ENCODE measurements around the gene MPPE1. TPM values are rescaled to one million over a fixed set of nuclear protein-coding genes. Genes with fewer than 3 reads are reported as not detected.

The MPPE1 gene
- total RNA-seq, 2 experiments from 2014 or later, result 26.5 to 40.1 TPM

DNA sequence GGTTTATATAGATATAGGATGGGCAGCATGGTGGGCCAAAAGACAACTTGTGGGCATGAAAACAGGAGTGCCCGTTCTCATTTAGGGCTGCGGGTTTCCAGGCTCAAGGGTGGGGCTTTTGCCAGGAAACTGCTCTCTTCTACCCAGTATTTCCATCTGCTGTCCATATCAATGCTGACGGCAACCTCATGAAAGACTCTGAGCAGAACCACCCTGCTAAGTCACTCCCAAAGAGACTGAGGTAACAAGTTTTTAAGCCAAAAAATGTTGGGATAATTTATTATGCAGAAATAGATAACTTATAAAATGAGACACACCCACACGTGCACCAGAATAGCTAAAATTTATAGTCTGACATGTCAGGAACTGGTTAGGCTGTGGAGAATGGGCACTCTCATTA, 36.1 kb upstream of the MPPE1 start:
- Histone ChIP-seq H3K4me2 (ENCODE audit: low read length) (no peak overlapping the region), H3K36me3 (ENCODE audit: insufficient read depth, low read length) (no peaks in the 10 kb centered on the region), H3K4me1 (ENCODE audit: insufficient read depth, low read length, poor library complexity, severe bottlenecking) (peaks cover 6% of the 10 kb centered on the region), H3K27ac (ENCODE audit: low read depth, low read length, poor library complexity, severe bottlenecking) (no peak overlapping the region), H3K9me2 (ENCODE audit: insufficient read depth, low read length) (no peaks in the 10 kb centered on the region), H2AFZ (ENCODE audit: low read length) (no peak overlapping the region), H3K79me2 (ENCODE audit: insufficient read depth, low read depth, low read length) (no peaks in the 10 kb centered on the region), H4K20me1 (ENCODE audit: insufficient read depth, low read length) (no peaks in the 10 kb centered on the region), H3K9me3 (ENCODE audit: low read length) (no peaks in the 10 kb centered on the region), H3K4me3 (ENCODE audit: low read depth, low read length, poor library complexity, severe bottlenecking) (no peak overlapping the region)
- no TSS peak for BruUV-seq (replicated peaks)
- ChIA-PET CTCF (ENCODE audit: unreplicated experiment) (no interaction called here), POLR2A (interaction anchor here (1.2 kb wide), 1 partner anchor 79 kb away, joined by 3 read pairs; no protein-coding TSS in a partner anchor)
- TF ChIP-seq EZH2phosphoT487 (IDR thresholded peaks at IDR 0.05; ENCODE audit: borderline replicate concordance, low read depth, low read length), result no peak
- TF ChIP-seq, protein P1, sequence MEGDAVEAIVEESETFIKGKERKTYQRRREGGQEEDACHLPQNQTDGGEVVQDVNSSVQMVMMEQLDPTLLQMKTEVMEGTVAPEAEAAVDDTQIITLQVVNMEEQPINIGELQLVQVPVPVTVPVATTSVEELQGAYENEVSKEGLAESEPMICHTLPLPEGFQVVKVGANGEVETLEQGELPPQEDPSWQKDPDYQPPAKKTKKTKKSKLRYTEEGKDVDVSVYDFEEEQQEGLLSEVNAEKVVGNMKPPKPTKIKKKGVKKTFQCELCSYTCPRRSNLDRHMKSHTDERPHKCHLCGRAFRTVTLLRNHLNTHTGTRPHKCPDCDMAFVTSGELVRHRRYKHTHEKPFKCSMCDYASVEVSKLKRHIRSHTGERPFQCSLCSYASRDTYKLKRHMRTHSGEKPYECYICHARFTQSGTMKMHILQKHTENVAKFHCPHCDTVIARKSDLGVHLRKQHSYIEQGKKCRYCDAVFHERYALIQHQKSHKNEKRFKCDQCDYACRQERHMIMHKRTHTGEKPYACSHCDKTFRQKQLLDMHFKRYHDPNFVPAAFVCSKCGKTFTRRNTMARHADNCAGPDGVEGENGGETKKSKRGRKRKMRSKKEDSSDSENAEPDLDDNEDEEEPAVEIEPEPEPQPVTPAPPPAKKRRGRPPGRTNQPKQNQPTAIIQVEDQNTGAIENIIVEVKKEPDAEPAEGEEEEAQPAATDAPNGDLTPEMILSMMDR (conservative IDR thresholded peaks at IDR 0.05; ENCODE audit: low read length), result no peak
- intact Hi-C loops (cut with micrococcal nuclease; ENCODE audit: unreplicated experiment), result no loop called here
- no peak for DNase-seq (ENCODE audit: low spot score)

DNA sequence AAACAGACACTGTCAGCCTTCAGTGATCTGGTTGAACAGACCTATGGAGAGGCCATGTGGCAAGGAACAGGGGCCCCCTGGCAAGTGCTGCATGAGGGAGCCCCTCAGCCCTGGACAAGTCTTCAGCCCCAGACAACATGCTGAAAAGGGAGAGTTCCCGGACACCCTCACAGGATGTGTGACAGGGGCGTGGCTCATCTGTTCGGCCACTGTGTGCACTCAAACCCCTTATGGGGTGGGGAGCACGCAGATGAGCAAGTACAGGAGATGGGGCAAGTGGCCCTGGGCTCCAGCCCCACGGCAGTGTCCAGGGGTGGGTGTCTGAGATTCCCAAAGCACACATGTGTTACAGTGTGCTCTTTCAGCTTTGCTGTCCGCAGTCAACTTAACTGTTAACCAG, 35.4 kb upstream of the MPPE1 start:
- H3K79me2 ChIP-seq (ENCODE audit: insufficient read depth, low read depth, low read length), result no peaks in the 10 kb centered on the region
- ChIA-PET CTCF (ENCODE audit: unreplicated experiment) (no interaction called here), POLR2A (no interaction called here)
- H3K27ac ChIP-seq (ENCODE audit: low read depth, low read length, poor library complexity, severe bottlenecking), result no peak overlapping the region
- intact Hi-C loops (cut with micrococcal nuclease; ENCODE audit: unreplicated experiment), result no loop called here
- no peak for DNase-seq (ENCODE audit: low spot score)
- H4K20me1 ChIP-seq (ENCODE audit: insufficient read depth, low read length), result no peaks in the 10 kb centered on the region
- BruUV-seq (replicated peaks), result no TSS peak
- no peak overlapping the region for H3K4me2 ChIP-seq (ENCODE audit: low read length)
- peaks cover 6% of the 10 kb centered on the region for H3K4me1 ChIP-seq (ENCODE audit: insufficient read depth, low read length, poor library complexity, severe bottlenecking)
- no peak overlapping the region for H3K4me3 ChIP-seq (ENCODE audit: low read depth, low read length, poor library complexity, severe bottlenecking)
- H2AFZ ChIP-seq (ENCODE audit: low read length), result no peak overlapping the region
- no peaks in the 10 kb centered on the region for H3K9me3 ChIP-seq (ENCODE audit: low read length)
- no peaks in the 10 kb centered on the region for H3K36me3 ChIP-seq (ENCODE audit: insufficient read depth, low read length)
- no peaks in the 10 kb centered on the region for H3K9me2 ChIP-seq (ENCODE audit: insufficient read depth, low read length)
- TF ChIP-seq, protein P1 (conservative IDR thresholded peaks at IDR 0.05; ENCODE audit: low read length), result no peak
- no peak for TF ChIP-seq EZH2phosphoT487 (IDR thresholded peaks at IDR 0.05; ENCODE audit: borderline replicate concordance, low read depth, low read length)

DNA sequence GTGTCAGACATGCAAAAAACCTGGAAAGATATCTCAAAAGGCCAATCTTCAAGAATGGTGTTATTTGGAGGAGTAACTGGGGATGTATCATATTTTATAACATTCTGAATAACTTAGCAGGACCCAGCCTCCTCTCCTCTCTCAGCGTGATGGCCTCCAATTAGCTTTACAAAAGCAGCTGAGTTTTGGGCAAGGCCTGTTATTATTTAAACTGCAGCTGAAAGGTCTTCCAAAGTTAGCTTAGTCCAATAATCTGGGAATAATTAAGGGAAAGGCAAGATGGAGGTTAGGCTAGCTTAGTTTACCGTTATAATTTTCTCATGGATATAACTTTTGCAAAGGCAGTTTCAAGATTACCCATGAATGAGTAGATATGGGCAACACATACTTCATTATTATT, 32.8 kb upstream of the MPPE1 start:
- no peak overlapping the region for H3K27ac ChIP-seq (ENCODE audit: low read depth, low read length, poor library complexity, severe bottlenecking)
- no peak overlapping the region for H3K4me3 ChIP-seq (ENCODE audit: low read depth, low read length, poor library complexity, severe bottlenecking)
- H3K79me2 ChIP-seq (ENCODE audit: insufficient read depth, low read depth, low read length), result no peaks in the 10 kb centered on the region
- H3K4me2 ChIP-seq (ENCODE audit: low read length), result no peak overlapping the region
- intact Hi-C loops (cut with micrococcal nuclease; ENCODE audit: unreplicated experiment), result no loop called here
- H2AFZ ChIP-seq (ENCODE audit: low read length), result no peak overlapping the region
- CTCF ChIA-PET (ENCODE audit: unreplicated experiment), result interaction anchor here (0.6 to 1.9 kb wide), 2 partner anchors 55 to 682 kb away, joined by 3 to 7 read pairs; no protein-coding TSS in a partner anchor
- H3K9me3 ChIP-seq (ENCODE audit: low read length), result no peaks in the 10 kb centered on the region
- POLR2A ChIA-PET, result no interaction called here
- no peaks in the 10 kb centered on the region for H4K20me1 ChIP-seq (ENCODE audit: insufficient read depth, low read length)
- H3K36me3 ChIP-seq (ENCODE audit: insufficient read depth, low read length), result no peaks in the 10 kb centered on the region
- DNase-seq (ENCODE audit: low spot score), result no peak
- BruUV-seq (replicated peaks), result no TSS peak
- no peaks in the 10 kb centered on the region for H3K9me2 ChIP-seq (ENCODE audit: insufficient read depth, low read length)
- H3K4me1 ChIP-seq (ENCODE audit: insufficient read depth, low read length, poor library complexity, severe bottlenecking), result no peaks in the 10 kb centered on the region
- TF ChIP-seq, protein P1 (conservative IDR thresholded peaks at IDR 0.05; ENCODE audit: low read length), result no peak
- TF ChIP-seq EZH2phosphoT487 (IDR thresholded peaks at IDR 0.05; ENCODE audit: borderline replicate concordance, low read depth, low read length), result no peak

Data from OCI-LY7 (cell line).